GM23338 (cell line): ENCODE data around the gene SVOPL. TPM values are rescaled to one million over a fixed set of nuclear protein-coding genes. Genes with fewer than 3 reads are reported as not detected.

Source experiments
- ATAC-seq: fragments of 200-7000 bp; cut with Tn5 transposase; 3 replicates; pipeline ENCODE4 v1.9.1; 2020
- DNase-seq: peaks from one replicate; pipeline ENCODE4 v3.0.0-alpha.2; 2015; ENCODE audit warnings: low spot score
- H2AFZ ChIP-seq: fragments of 200-600 bp; sonication (generic); 2 replicates; pipeline ENCODE4 v1.8.0; 2016; ENCODE audit warnings: antibody characterized with exemption, mild to moderate bottlenecking, moderate library complexity
- H3F3A ChIP-seq: fragments of 200-600 bp; sonication (generic); replicated peaks from 2 replicates; pipeline ENCODE4 v1.8.0; 2017; ENCODE audit warnings: antibody characterized with exemption, mixed run types, low read depth
- H3K27ac ChIP-seq: fragments of 200-600 bp; sonication (generic); 2 replicates; pipeline ENCODE4 v1.6.1; 2016; ENCODE audit warnings: low read depth
- H3K27me3 ChIP-seq: fragments of 200-600 bp; sonication (generic); 2 replicates; pipeline ENCODE4 v1.8.0; 2016; ENCODE audit warnings: mild to moderate bottlenecking, mixed run types, moderate library complexity; ENCODE audit not compliant: insufficient read depth
- H3K36me3 ChIP-seq: fragments of 200-600 bp; sonication (generic); 2 replicates; pipeline ENCODE4 v1.8.0; 2016; ENCODE audit warnings: mild to moderate bottlenecking; ENCODE audit not compliant: insufficient read depth
- H3K4me1 ChIP-seq: fragments of 200-600 bp; sonication (generic); 2 replicates; pipeline ENCODE4 v1.8.0; 2016; ENCODE audit warnings: mild to moderate bottlenecking, moderate library complexity; ENCODE audit not compliant: insufficient read depth
- H3K4me2 ChIP-seq: fragments of 200-600 bp; sonication (generic); 2 replicates; pipeline ENCODE4 v1.7.1; 2017; ENCODE audit warnings: mixed run types
- H3K4me3 ChIP-seq: fragments of 200-600 bp; sonication (generic); 2 replicates; pipeline ENCODE4 v1.6.1; 2016; ENCODE audit warnings: mixed run types
- H3K79me2 ChIP-seq: fragments of 200-600 bp; sonication (generic); replicated peaks from 2 replicates; pipeline ENCODE4 v1.8.0; 2017; ENCODE audit warnings: mild to moderate bottlenecking; ENCODE audit not compliant: insufficient read depth
- H3K9me2 ChIP-seq: fragments of 200-600 bp; sonication (generic); 2 replicates; pipeline ENCODE4 v1.8.0; 2017; ENCODE audit not compliant: insufficient read depth
- H4K20me1 ChIP-seq: fragments of 200-600 bp; sonication (generic); replicated peaks from 2 replicates; pipeline ENCODE4 v1.8.0; 2017; ENCODE audit warnings: mild to moderate bottlenecking; ENCODE audit not compliant: insufficient read depth
- H3K27ac Mint-ChIP-seq: 2 replicates; pipeline ENCODE4 v1.8.0; 2020; ENCODE audit warnings: inconsistent platforms, mild to moderate bottlenecking, moderate library complexity, mixed read lengths
- H3K27me3 Mint-ChIP-seq: 3 replicates; pipeline ENCODE4 v1.8.0; 2022; ENCODE audit warnings: low read depth, mild to moderate bottlenecking, moderate library complexity, mixed read lengths, inconsistent platforms; ENCODE audit not compliant: insufficient read depth, poor library complexity
- H3K36me3 Mint-ChIP-seq: 3 replicates; pipeline ENCODE4 v1.8.0; 2021; ENCODE audit warnings: low read depth, mild to moderate bottlenecking, inconsistent platforms, moderate library complexity, mixed read lengths
- H3K4me1 Mint-ChIP-seq: 3 replicates; pipeline ENCODE4 v1.8.0; 2020; ENCODE audit warnings: mild to moderate bottlenecking, inconsistent platforms, mixed read lengths
- H3K4me3 Mint-ChIP-seq: 3 replicates; pipeline ENCODE4 v1.8.0; 2021; ENCODE audit warnings: moderate library complexity, mild to moderate bottlenecking, inconsistent platforms, mixed read lengths
- H3K9me3 Mint-ChIP-seq: 3 replicates; pipeline ENCODE4 v1.8.0; 2020; ENCODE audit warnings: moderate library complexity, mild to moderate bottlenecking, inconsistent platforms, mixed read lengths
- CREB1 ChIP-seq: fragments of 250-450 bp; sonication (Bioruptor Pico); IDR thresholded peaks from 2 replicates; pipeline ENCODE4 v1.5.0; 2020; ENCODE audit warnings: low read depth, mild to moderate bottlenecking, moderate library complexity
- CTCF ChIP-seq, 2 experiments: fragments of 200-600 bp in 1 of 2; sonication (generic) in 1 of 2; conservative IDR thresholded peaks; 2 replicates each; pipeline versions ENCODE4 v1.5.1 to v1.6.1; 2016 to 2017; ENCODE audit warnings: antibody characterized with exemption in 2 of 2, low read depth in 2 of 2, mild to moderate bottlenecking in 2 of 2, moderate library complexity in 1 of 2
- ETS1 ChIP-seq: IDR thresholded peaks from 2 replicates; pipeline ENCODE4 v1.6.1; 2016; ENCODE audit warnings: antibody characterized with exemption
- EZH2 ChIP-seq: fragments of 200-600 bp; sonication (generic); IDR thresholded peaks from one replicate; pipeline ENCODE4 v1.8.0; 2017; ENCODE audit warnings: antibody characterized with exemption, mild to moderate bottlenecking, low read depth; ENCODE audit not compliant: unreplicated experiment
- EZH2phosphoT487 ChIP-seq: fragments of 200-600 bp; sonication (generic); IDR thresholded peaks from one replicate; pipeline ENCODE4 v1.8.1; 2018; ENCODE audit warnings: antibody characterized with exemption; ENCODE audit not compliant: unreplicated experiment
- JUNB ChIP-seq: IDR thresholded peaks from one replicate; pipeline ENCODE4 v1.6.1; 2016; ENCODE audit warnings: antibody characterized with exemption; ENCODE audit not compliant: unreplicated experiment
- NANOG ChIP-seq: IDR thresholded peaks from 2 replicates; pipeline ENCODE4 v1.6.1; 2016; ENCODE audit warnings: antibody characterized with exemption, borderline replicate concordance
- POLR2AphosphoS5 ChIP-seq: IDR thresholded peaks from 2 replicates; pipeline ENCODE4 v1.6.1; 2016; ENCODE audit warnings: antibody characterized with exemption, low read depth
- REST ChIP-seq: IDR thresholded peaks from one replicate; pipeline ENCODE4 v1.6.1; 2018; ENCODE audit warnings: antibody characterized with exemption; ENCODE audit not compliant: unreplicated experiment
- STAT1 ChIP-seq: IDR thresholded peaks from one replicate; pipeline ENCODE4 v1.6.1; 2016; ENCODE audit warnings: antibody characterized with exemption; ENCODE audit not compliant: unreplicated experiment
- ZNF114 ChIP-seq: fragments of 250-450 bp; sonication (Bioruptor Pico); IDR thresholded peaks from 2 replicates; pipeline ENCODE4 v1.5.0; 2020; ENCODE audit warnings: mild to moderate bottlenecking, moderate library complexity
- ZNF331 ChIP-seq: fragments of 250-450 bp; sonication (Bioruptor Pico); IDR thresholded peaks from 2 replicates; pipeline ENCODE4 v1.5.0; 2020; ENCODE audit warnings: low read depth, mild to moderate bottlenecking, moderate library complexity
- polyA plus RNA-seq: library from polyadenylated mRNA; unstranded; fragments of >200 nt; fragmentation: Nextera tagmentation; extraction: Ambion mirVana; gene quantifications from 2 replicates; pipeline ENCODE4 v1.2.1, GENCODE V29; 2016
- total RNA-seq: library from RNA; depleted of rRNA; stranded (reverse); fragments of >200 nt; shearing (Covaris generic); gene quantifications from 2 replicates; pipeline ENCODE4 v1.2.3, GENCODE V29; 2014

Gene SVOPL
- total and polyA plus RNA-seq, 2 experiments from 2014 or later = 1.4 to 2.1 TPM

- no peak overlapping the region for H3K4me3 ChIP-seq
- TF ChIP-seq ZNF114 (CRISPR knock-in tag) (no peak), POLR2AphosphoS5 (no peak), JUNB (no peak), ZNF331 (CRISPR knock-in tag) (no peak), EZH2 (no peak), ETS1 (no peak), CTCF (conservative IDR thresholded peaks at IDR 0.05; ENCODE audit: low read depth in 2 of 2) (no peak), EZH2phosphoT487 (no peak), NANOG (no peak), CREB1 (CRISPR knock-in tag) (no peak), REST (no peak), STAT1 (no peak)
- H3K79me2 ChIP-seq = no peaks in the 10 kb centered on the region
- Mint-ChIP-seq H3K4me3 (no peak overlapping the region), H3K27ac (no peak overlapping the region), H3K9me3 (no peaks in the 10 kb centered on the region), H3K36me3 (no peaks in the 10 kb centered on the region), H3K27me3 (peaks cover 10% of the 10 kb centered on the region), H3K4me1 (no peaks in the 10 kb centered on the region)
- H3K4me1 ChIP-seq = no peaks in the 10 kb centered on the region
- H3K36me3 ChIP-seq = no peaks in the 10 kb centered on the region
- H3K27ac ChIP-seq = no peak overlapping the region
- H4K20me1 ChIP-seq = no peaks in the 10 kb centered on the region
- no peak overlapping the region for H3K4me2 ChIP-seq
- H3K27me3 ChIP-seq = no peaks in the 10 kb centered on the region
- no peaks in the 10 kb centered on the region for H3F3A ChIP-seq
- no peaks in the 10 kb centered on the region for H3K9me2 ChIP-seq
- no peak for ATAC-seq
- H2AFZ ChIP-seq = no peak overlapping the region
- DNase-seq = no peak
Measured at GRCh38 chr7:138745189-138745588, 44.0 kb upstream of the SVOPL start.
